Neutrophil (primary cell): ENCODE results near the gene TIMM17B.
"Not testable (repeated sequence)": the region's sequence is repeated elsewhere in the genome, so short reads cannot be mapped to it uniquely, and the experiment has no call there.

Source experiments
- H3K27ac ChIP-seq: fragments of 200-600 bp; sonication (generic); 2 replicates; pipeline ENCODE4 v1.5.1; 2016; ENCODE audit warnings: mild to moderate bottlenecking, moderate library complexity
- H3K27me3 ChIP-seq: fragments of 200-600 bp; sonication (generic); 2 replicates; pipeline ENCODE4 v1.6.0; 2016; ENCODE audit warnings: mild to moderate bottlenecking
- H3K36me3 ChIP-seq: fragments of 200-600 bp; sonication (generic); 2 replicates; pipeline ENCODE4 v1.5.1; 2017
- H3K4me1 ChIP-seq, 2 experiments: fragments of 200-600 bp in 1 of 2; sonication (generic) in 1 of 2; 1 replicate in 1 of 2; 2 replicates in 1 of 2; pipeline versions ENCODE4 v1.5.1 to v1.6.1; 2013 to 2016; ENCODE audit warnings: low read depth in 1 of 2, low read length in 1 of 2, mild to moderate bottlenecking in 1 of 2, moderate library complexity in 1 of 2; ENCODE audit not compliant: control insufficient read depth in 1 of 2, insufficient read depth in 1 of 2
- H3K4me3 ChIP-seq, 2 experiments: fragments of 200-600 bp in 1 of 2; sonication (generic) in 1 of 2; 1 replicate in 1 of 2; 2 replicates in 1 of 2; pipeline ENCODE4 v1.5.1; 2013 to 2016; ENCODE audit warnings: low read depth in 1 of 2, low read length in 1 of 2, mild to moderate bottlenecking in 1 of 2, moderate library complexity in 1 of 2
- H3K9me3 ChIP-seq: fragments of 200-600 bp; sonication (generic); 2 replicates; pipeline ENCODE4 v1.5.1; 2016
- CTCF ChIP-seq: fragments of 200-600 bp; sonication (generic); IDR thresholded peaks from 2 replicates; pipeline ENCODE4 v1.5.1; 2016; ENCODE audit warnings: antibody characterized with exemption

Gene TIMM17B

GRCh38 chrX:48864210-48864609 lies 33.4 kb downstream of the TIMM17B start:
- Histone ChIP-seq H3K9me3 (no peaks in the 10 kb centered on the region), H3K27me3 (no peaks in the 10 kb centered on the region), H3K27ac (no peak overlapping the region), H3K4me1 (peaks cover 0 to 5% of the 10 kb centered on the region in 2 experiments), H3K36me3 (no peaks in the 10 kb centered on the region), H3K4me3 (no peak overlapping the region)
- TF ChIP-seq CTCF, result no peak

- no peak for TF ChIP-seq CTCF
Observed at GRCh38 chrX:48854898-48855297, 42.7 kb downstream of the TIMM17B start.

GRCh38 chrX:48854121-48854804 lies 43.3 kb downstream of the TIMM17B start:
- not testable (repeated sequence) for H3K27ac ChIP-seq, H3K9me3 ChIP-seq, H3K4me1 ChIP-seq

More at GRCh38 chrX:48854898-48855297, 42.7 kb downstream of the TIMM17B start:
- Histone ChIP-seq H3K9me3 (no peaks in the 10 kb centered on the region), H3K27ac (no peak overlapping the region), H3K4me3 (no peak overlapping the region), H3K27me3 (no peaks in the 10 kb centered on the region), H3K36me3 (no peaks in the 10 kb centered on the region), H3K4me1 (no peaks in the 10 kb centered on the region)

GRCh38 chrX:48853494-48853893 lies 44.1 kb downstream of the TIMM17B start:
- H3K27me3 ChIP-seq, H3K27ac ChIP-seq, H3K4me1 ChIP-seq, H3K4me3 ChIP-seq, H3K9me3 ChIP-seq, H3K36me3 ChIP-seq: not testable (repeated sequence)

More at GRCh38 chrX:48854121-48854804, 43.3 kb downstream of the TIMM17B start:
- not testable (repeated sequence) for H3K4me3 ChIP-seq, H3K36me3 ChIP-seq, H3K27me3 ChIP-seq

GRCh38 chrX:48852857-48853256 lies 44.7 kb downstream of the TIMM17B start:
- Histone ChIP-seq H3K27me3 (no peaks in the 10 kb centered on the region), H3K9me3 (no peaks in the 10 kb centered on the region), H3K27ac (no peak overlapping the region), H3K4me1 (no peaks in the 10 kb centered on the region), H3K36me3 (no peaks in the 10 kb centered on the region), H3K4me3 (no peak overlapping the region)
- no peak for TF ChIP-seq CTCF

GRCh38 chrX:48848847-48849246 lies 48.7 kb downstream of the TIMM17B start:
- H3K4me3 ChIP-seq, result no peak overlapping the region
- TF ChIP-seq CTCF, result no peak
- no peaks in the 10 kb centered on the region for H3K36me3 ChIP-seq
- no peaks in the 10 kb centered on the region for H3K27me3 ChIP-seq
- no peaks in the 10 kb centered on the region for H3K4me1 ChIP-seq
- H3K9me3 ChIP-seq, result no peaks in the 10 kb centered on the region
- H3K27ac ChIP-seq, result no peak overlapping the region
